Ovary (tissue), 9 donors: ENCODE measurements around the gene CDK7. TPM values are rescaled to one million over a fixed set of nuclear protein-coding genes. Genes with fewer than 3 reads are reported as not detected.

Experiments used
- DNase-seq, 5 donors: peaks; one replicate each; pipeline ENCODE4 v3.0.0-alpha.2; 2019 to 2020
- H3K27ac ChIP-seq, 2 donors: fragments of 200-600 bp; one replicate each; pipeline versions ENCODE4 v1.5.1 to v1.8.0; 2019 to 2022
- H3K27me3 ChIP-seq: fragments of 200-600 bp; one replicate; pipeline ENCODE4 v1.8.0; 2022
- H3K36me3 ChIP-seq: fragments of 200-600 bp; sonication (generic); one replicate; pipeline ENCODE4 v1.5.1; 2019
- H3K4me1 ChIP-seq: one replicate; pipeline ENCODE4 v1.8.1; 2013; ENCODE audit warnings: mild to moderate bottlenecking, moderate library complexity; ENCODE audit not compliant: insufficient read depth
- H3K4me3 ChIP-seq: fragments of 200-600 bp; sonication (generic); one replicate; pipeline ENCODE4 v1.5.1; 2017
- H3K9me3 ChIP-seq, 2 donors: fragments of 200-600 bp in 1 of 2; sonication (generic) in 1 of 2; one replicate each; pipeline versions ENCODE4 v1.5.1 to v1.8.1; 2013 to 2019; ENCODE audit warnings: mild to moderate bottlenecking in 1 of 2, moderate library complexity in 1 of 2
- CTCF ChIP-seq, 3 donors: fragments of 450-650 bp in 2 of 3; fragments of 200-600 bp in 1 of 3; IDR thresholded peaks; one replicate each; pipeline versions ENCODE4 v1.5.1 to v1.8.0; 2016 to 2022; ENCODE audit warnings: antibody characterized with exemption in 3 of 3, mild to moderate bottlenecking in 1 of 3
- EP300 ChIP-seq: sonication (generic); formaldehyde crosslinking; IDR thresholded peaks from one replicate; pipeline ENCODE4 v1.6.1; 2017; ENCODE audit warnings: antibody characterized with exemption
- POLR2A ChIP-seq: fragments of 450-650 bp; IDR thresholded peaks from one replicate; pipeline ENCODE4 v1.6.1; 2017; ENCODE audit warnings: antibody characterized with exemption, mild to moderate bottlenecking, moderate library complexity
- WGBS, 3 donors: extraction: QIAGEN DNeasy Blood & Tissue Kit in 1 of 3; methylation state at CpG; one replicate each; pipeline versions ENCODE4 v1.1.5 to v1.1.7; 2013 to 2017; 5-methylcytosine and 5-hydroxymethylcytosine counted together
- intact Hi-C, 4 donors: fragments of 100-400 bp; cut with DNase I; formaldehyde crosslinking; loops; one replicate each; pipeline versions ENCODE4 v1.11.0 to v1.15.1; 2022 to 2023
- polyA plus RNA-seq, 2 donors: library from polyadenylated mRNA; stranded (reverse); fragments of 200-250 nt in 1 of 2; fragments of 350-450 nt in 1 of 2; fragmentation: Illumina TruSeq in 1 of 2; extraction: RNeasy Lipid Tissue Mini Kit (QIAGEN cat#74804) in 1 of 2; gene quantifications; one replicate each; pipeline ENCODE4 v1.2.3, GENCODE V29; 2013 to 2014
- total RNA-seq, 7 donors: library from RNA; depleted of rRNA in 2 of 7; stranded (reverse); fragments of >200 nt in 2 of 7; fragmentation: NEBNext Ultra II Directional in 3 of 7; extraction: Animal tissue kit (Norgen Biotek cat#: 25700) in 3 of 7; gene quantifications; one replicate each; pipeline versions ENCODE4 v1.1.0 to v1.2.4, GENCODE V29; 2016 to 2023
- donor health status: DM: no; HTN: no; CAD: no; lungs with moderate emphysema.
- donor health status: DM: no; HTN: no; CAD: no.
- donor health status: Bipolar disorder and iron deficiency.
- donor health status: DM: yes; HTN: yes; CAD: no.
- donor health status: DM: no; HTN: no; CAD: no.
- donor health status: DM: yes; HTN: yes; CAD: no.

CDK7 gene
- total and polyA plus RNA-seq, 9 donors = 8.3 to 20.1 (median 16.7) TPM

- Histone ChIP-seq H3K27me3 (no peaks in the 10 kb centered on the region), H3K27ac (no peak overlapping the region), H3K4me3 (no peak overlapping the region), H3K36me3 (no peaks in the 10 kb centered on the region), H3K4me1 (no peaks in the 10 kb centered on the region), H3K9me3 (no peaks in the 10 kb centered on the region)
- intact Hi-C loops = no loop called here
- DNase-seq = no peak
- TF ChIP-seq EP300 (no peak), POLR2A (no peak), CTCF (IDR thresholded peaks at IDR 0.05) (no peak)
- WGBS, 3 donors = 100% methylated on average over 1 of the region's 1 CpG
Observed at GRCh38 chr5:69261034-69261433, 26.3 kb downstream of the CDK7 start.

- H3K36me3 ChIP-seq = no peaks in the 10 kb centered on the region
- H3K27ac ChIP-seq = no peak overlapping the region
- WGBS, 3 donors = 79 to 82% (median 82%) methylated on average over 11 of the region's 11 CpGs
- H3K9me3 ChIP-seq = no peaks in the 10 kb centered on the region
- H3K4me1 ChIP-seq = no peaks in the 10 kb centered on the region
- no peaks in the 10 kb centered on the region for H3K27me3 ChIP-seq
- TF ChIP-seq EP300 (no peak), POLR2A (no peak), CTCF (IDR thresholded peaks at IDR 0.05) (no peak)
- H3K4me3 ChIP-seq = no peak overlapping the region
- intact Hi-C loops = no loop called here
- DNase-seq = no peak
Observed at GRCh38 chr5:69265931-69266330, 31.2 kb downstream of the CDK7 start.

DNA sequence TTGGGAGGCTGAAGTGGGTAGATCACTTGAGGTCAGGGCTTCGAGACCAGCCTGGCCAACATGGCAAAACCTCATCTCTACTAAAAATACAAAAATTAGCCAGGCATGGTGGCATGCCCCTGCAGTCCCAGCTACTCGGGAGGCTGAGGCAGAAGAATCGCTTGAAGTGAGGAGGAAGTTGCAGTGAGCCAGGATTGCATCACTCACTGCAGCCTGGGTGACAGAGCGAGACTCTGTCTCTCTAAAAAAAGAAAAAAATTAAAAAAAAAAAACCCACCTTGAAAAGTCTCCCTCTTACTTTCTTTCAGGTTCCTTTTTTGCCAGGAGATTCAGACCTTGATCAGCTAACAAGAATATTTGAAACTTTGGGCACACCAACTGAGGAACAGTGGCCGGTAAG is 34.2 kb downstream of the CDK7 start:
- no peak for DNase-seq
- intact Hi-C loops = no loop called here
- TF ChIP-seq EP300 (no peak), CTCF (IDR thresholded peaks at IDR 0.05) (no peak), POLR2A (no peak)
- Histone ChIP-seq H3K36me3 (no peaks in the 10 kb centered on the region), H3K4me1 (no peaks in the 10 kb centered on the region), H3K4me3 (no peak overlapping the region), H3K27me3 (no peaks in the 10 kb centered on the region), H3K27ac (no peak overlapping the region), H3K9me3 (no peaks in the 10 kb centered on the region)
- 95 to 98% (median 96%) methylated on average over 5 of the region's 5 CpGs for WGBS, 3 donors

DNA sequence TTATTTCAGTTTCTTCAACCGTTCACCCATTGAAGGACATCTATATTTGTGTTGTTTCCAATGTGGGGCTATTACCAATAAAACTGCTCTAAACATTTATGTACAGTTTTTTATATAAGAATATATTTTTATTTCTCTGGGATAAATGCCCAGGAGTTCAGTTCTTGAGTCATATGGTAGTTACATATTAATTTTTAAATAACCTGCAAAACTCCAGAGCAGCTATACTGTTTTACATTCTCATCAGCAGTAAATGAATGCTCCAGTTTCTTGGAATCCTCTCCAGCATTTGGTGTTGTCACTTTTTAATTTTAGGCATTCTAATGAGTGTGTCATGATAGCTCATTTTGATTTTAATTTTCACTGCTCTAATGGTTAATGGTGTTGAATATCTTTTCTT is 36.2 kb downstream of the CDK7 start:
- no peaks in the 10 kb centered on the region for H3K27me3 ChIP-seq
- no peaks in the 10 kb centered on the region for H3K36me3 ChIP-seq
- no peaks in the 10 kb centered on the region for H3K4me1 ChIP-seq
- WGBS, 3 donors = 80 to 90% (median 81%) methylated on average over 1 of the region's 1 CpG
- TF ChIP-seq EP300 = no peak
- intact Hi-C loops = no loop called here
- DNase-seq = no peak
- H3K27ac ChIP-seq = no peak overlapping the region
- H3K4me3 ChIP-seq = no peak overlapping the region
- H3K9me3 ChIP-seq = no peaks in the 10 kb centered on the region

DNA sequence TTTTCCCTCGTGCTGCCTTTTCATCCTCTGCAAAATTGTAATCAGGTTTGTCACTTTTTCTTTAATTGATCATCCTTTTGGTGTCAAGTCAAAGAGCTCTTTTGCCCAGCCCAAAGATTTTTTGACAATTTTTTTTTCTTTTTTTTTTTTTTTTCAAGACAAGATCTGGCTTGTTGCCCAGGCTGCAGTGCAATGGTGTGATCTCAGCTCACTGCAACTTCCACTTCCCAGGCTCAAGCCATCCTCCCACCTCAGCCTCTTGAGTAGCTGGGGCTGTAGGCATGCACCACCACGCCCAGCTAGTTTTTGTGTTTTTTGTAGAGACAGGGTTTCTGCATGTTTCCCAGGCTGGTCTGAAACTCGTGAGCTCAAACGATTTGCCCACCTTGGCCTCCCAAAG is 36.7 kb downstream of the CDK7 start:
- Histone ChIP-seq H3K4me3 (no peak overlapping the region), H3K27ac (no peak overlapping the region), H3K9me3 (no peaks in the 10 kb centered on the region), H3K27me3 (no peaks in the 10 kb centered on the region), H3K36me3 (no peaks in the 10 kb centered on the region), H3K4me1 (no peaks in the 10 kb centered on the region)
- intact Hi-C loops = no loop called here
- WGBS, 3 donors = 74 to 78% (median 75%) methylated on average over 4 of the region's 4 CpGs
- peak in 1 of 5 donors; percentile 15 for DNase-seq
- TF ChIP-seq POLR2A (no peak), CTCF (IDR thresholded peaks at IDR 0.05) (no peak), EP300 (no peak)
